ENCODE results near the gene GRIA3.

DNA sequence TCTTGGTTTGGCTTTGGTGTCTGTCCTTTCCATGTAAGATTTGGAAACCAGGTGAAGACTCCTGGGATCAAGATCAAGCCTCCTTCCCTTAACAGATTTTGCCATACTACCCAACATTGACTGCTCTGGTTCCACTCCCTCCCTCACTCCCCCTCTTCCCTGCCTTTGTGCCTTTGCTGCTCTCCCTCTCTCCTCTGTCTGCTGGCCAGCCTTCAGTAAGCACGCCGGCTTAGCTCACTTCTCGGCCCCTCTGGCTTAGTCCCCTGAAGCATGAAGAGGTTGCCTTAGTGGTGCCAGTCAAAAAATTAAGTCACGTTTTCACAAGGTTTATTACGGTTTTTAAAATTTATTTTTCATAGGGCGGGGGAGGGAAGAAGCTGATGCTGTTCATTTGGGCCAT lies 6.0 kb downstream of the GRIA3 start:
- no peak for TF ChIP-seq ELF1 (IDR thresholded peaks at IDR 0.05)
- TF ChIP-seq, protein P1, sequence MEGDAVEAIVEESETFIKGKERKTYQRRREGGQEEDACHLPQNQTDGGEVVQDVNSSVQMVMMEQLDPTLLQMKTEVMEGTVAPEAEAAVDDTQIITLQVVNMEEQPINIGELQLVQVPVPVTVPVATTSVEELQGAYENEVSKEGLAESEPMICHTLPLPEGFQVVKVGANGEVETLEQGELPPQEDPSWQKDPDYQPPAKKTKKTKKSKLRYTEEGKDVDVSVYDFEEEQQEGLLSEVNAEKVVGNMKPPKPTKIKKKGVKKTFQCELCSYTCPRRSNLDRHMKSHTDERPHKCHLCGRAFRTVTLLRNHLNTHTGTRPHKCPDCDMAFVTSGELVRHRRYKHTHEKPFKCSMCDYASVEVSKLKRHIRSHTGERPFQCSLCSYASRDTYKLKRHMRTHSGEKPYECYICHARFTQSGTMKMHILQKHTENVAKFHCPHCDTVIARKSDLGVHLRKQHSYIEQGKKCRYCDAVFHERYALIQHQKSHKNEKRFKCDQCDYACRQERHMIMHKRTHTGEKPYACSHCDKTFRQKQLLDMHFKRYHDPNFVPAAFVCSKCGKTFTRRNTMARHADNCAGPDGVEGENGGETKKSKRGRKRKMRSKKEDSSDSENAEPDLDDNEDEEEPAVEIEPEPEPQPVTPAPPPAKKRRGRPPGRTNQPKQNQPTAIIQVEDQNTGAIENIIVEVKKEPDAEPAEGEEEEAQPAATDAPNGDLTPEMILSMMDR (IDR thresholded peaks at IDR 0.05), result no peak
